H1 (cell line): ENCODE results near the gene TOMM40L. TPM values are rescaled to one million over a fixed set of nuclear protein-coding genes. Genes with fewer than 3 reads are reported as not detected.
A peak's percentile ranks its signal among the peaks of the same experiment; 100 is the strongest.

ENCODE experiments used
- CTCF ChIA-PET: fragments of 300-600 bp; sonication (Branson Sonifier 250); formaldehyde crosslinking; loops from one replicate; lab custom pipeline; 2021; ENCODE audit not compliant: partially characterized antibody; lab: Charles Lee
- POLR2A ChIA-PET: fragments of 300-600 bp; sonication (Branson Sonifier 250); formaldehyde crosslinking; loops from one replicate; lab custom pipeline; 2021; ENCODE audit warnings: inconsistent platforms; ENCODE audit not compliant: partially characterized antibody; lab: Charles Lee
- DNase-seq, 2 experiments: peaks; one replicate each; pipeline versions ENCODE4 v3.0.0 to v3.0.0-alpha.2; 2010 to 2022; ENCODE audit warnings: low spot score in 2 of 2, low read depth in 1 of 2, mixed read lengths in 1 of 2
- FAIRE-seq: peaks from 2 replicates; lab custom pipeline; 2011; peaks lifted over from hg19 to GRCh38; lab: Jason Lieb, UNC
- H2AFZ ChIP-seq: 2 replicates; pipeline ENCODE4 v1.8.1; 2012; ENCODE audit warnings: low read length, inconsistent platforms
- H2AK5ac ChIP-seq: 2 replicates; pipeline ENCODE4 v1.6.1; 2013; ENCODE audit warnings: low read depth, low read length
- H2BK120ac ChIP-seq: replicated peaks from 2 replicates; pipeline ENCODE3; 2013; ENCODE audit warnings: low read depth, low read length, inconsistent platforms
- H2BK12ac ChIP-seq: 2 replicates; pipeline ENCODE4 v1.6.1; 2013; ENCODE audit warnings: low read depth, low read length
- H2BK15ac ChIP-seq: 2 replicates; pipeline ENCODE4 v1.6.1; 2013; ENCODE audit warnings: low read length
- H2BK20ac ChIP-seq: 2 replicates; pipeline ENCODE4 v1.6.1; 2013; ENCODE audit warnings: low read length
- H2BK5ac ChIP-seq: 2 replicates; pipeline ENCODE4 v1.6.1; 2013; ENCODE audit warnings: low read depth, low read length
- H3K14ac ChIP-seq: 2 replicates; pipeline ENCODE4 v1.6.1; 2013; ENCODE audit warnings: inconsistent platforms; ENCODE audit not compliant: insufficient read length
- H3K18ac ChIP-seq: 2 replicates; pipeline ENCODE4 v1.6.1; 2013; ENCODE audit warnings: low read length; ENCODE audit errors: extremely low read depth
- H3K23ac ChIP-seq: 2 replicates; pipeline ENCODE4 v1.6.1; 2013; ENCODE audit warnings: inconsistent platforms; ENCODE audit not compliant: insufficient read length
- H3K23me2 ChIP-seq: 2 replicates; pipeline ENCODE4 v1.6.1; 2013; ENCODE audit warnings: low read depth, low read length
- H3K27ac ChIP-seq: 2 replicates; pipeline ENCODE4 v1.6.1; 2011; ENCODE audit warnings: low read depth, low read length, inconsistent platforms
- H3K27me3 ChIP-seq, 4 experiments: replicated peaks in 1 of 4; 1 replicate in 1 of 4; 2 replicates in 3 of 4; pipeline versions ENCODE4 v1.6.1 to v1.8.1; 2011 to 2013; ENCODE audit warnings: low read length in 3 of 4, mild to moderate bottlenecking in 3 of 4, inconsistent platforms in 2 of 4, mixed read lengths in 2 of 4, moderate library complexity in 1 of 4; ENCODE audit not compliant: control insufficient read depth in 3 of 4, insufficient read depth in 3 of 4; ENCODE audit errors: extremely low read depth in 1 of 4
- H3K36me3 ChIP-seq, 4 experiments: 2 replicates each; pipeline versions ENCODE4 v1.6.1 to v1.8.1; 2011 to 2013; ENCODE audit warnings: mild to moderate bottlenecking in 4 of 4, low read length in 3 of 4, moderate library complexity in 2 of 4, control low read depth in 1 of 4, inconsistent platforms in 1 of 4; ENCODE audit not compliant: insufficient read depth in 4 of 4, control insufficient read depth in 2 of 4
- H3K4ac ChIP-seq: replicated peaks from 2 replicates; pipeline ENCODE3; 2013; ENCODE audit warnings: low read length, low read depth, mixed read lengths, inconsistent platforms; ENCODE audit not compliant: insufficient read length
- H3K4me1 ChIP-seq, 4 experiments: replicated peaks in 1 of 4; 1 replicate in 1 of 4; 2 replicates in 3 of 4; pipeline versions ENCODE4 v1.6.1 to v1.8.1; 2011 to 2013; ENCODE audit warnings: low read length in 3 of 4, inconsistent platforms in 2 of 4, mixed read lengths in 1 of 4; ENCODE audit not compliant: insufficient read depth in 4 of 4, control insufficient read depth in 3 of 4
- H3K4me2 ChIP-seq, 2 experiments: 2 replicates each; pipeline versions ENCODE4 v1.6.1 to v1.8.1; 2011 to 2013; ENCODE audit warnings: low read depth in 2 of 2, low read length in 2 of 2, control low read depth in 1 of 2, inconsistent platforms in 1 of 2, mild to moderate bottlenecking in 1 of 2; ENCODE audit not compliant: insufficient read depth in 1 of 2
- H3K4me3 ChIP-seq, 4 experiments: fragments of 200-600, 300-600 bp in 1 of 4; sonication (generic), shearing (Covaris generic), sonication (Bioruptor Twin) in 1 of 4; 2 replicates each; pipeline versions ENCODE4 v1.5.1 to v1.8.1; 2011 to 2016; ENCODE audit warnings: low read length in 4 of 4, low read depth in 3 of 4, control low read depth in 2 of 4, inconsistent platforms in 2 of 4, mild to moderate bottlenecking in 2 of 4, mixed read lengths in 1 of 4, moderate library complexity in 1 of 4; ENCODE audit not compliant: insufficient read depth in 2 of 4; ENCODE audit errors: extremely low read depth in 1 of 4
- H3K56ac ChIP-seq: replicated peaks from 2 replicates; pipeline ENCODE3; 2013; ENCODE audit warnings: low read depth, mild to moderate bottlenecking, mixed read lengths, low read length, inconsistent platforms; ENCODE audit not compliant: insufficient read length
- H3K79me1 ChIP-seq: 2 replicates; pipeline ENCODE4 v1.6.1; 2013; ENCODE audit warnings: low read depth, low read length, control low read depth
- H3K79me2 ChIP-seq, 2 experiments: 2 replicates each; pipeline versions ENCODE4 v1.6.1 to v1.8.1; 2012 to 2013; ENCODE audit warnings: low read length in 2 of 2, mild to moderate bottlenecking in 2 of 2, inconsistent platforms in 1 of 2; ENCODE audit not compliant: insufficient read depth in 2 of 2, control insufficient read depth in 1 of 2
- H3K9ac ChIP-seq, 4 experiments: replicated peaks in 1 of 4; 1 replicate in 1 of 4; 2 replicates in 3 of 4; pipeline versions ENCODE4 v1.6.1 to v1.8.1; 2011 to 2013; ENCODE audit warnings: low read depth in 3 of 4, low read length in 3 of 4, control low read depth in 2 of 4, mild to moderate bottlenecking in 2 of 4, moderate library complexity in 2 of 4, inconsistent platforms in 1 of 4; ENCODE audit errors: extremely low read depth in 1 of 4
- H3K9me3 ChIP-seq, 2 experiments: 2 replicates each; pipeline versions ENCODE4 v1.6.1 to v1.8.1; 2012 to 2013; ENCODE audit warnings: mild to moderate bottlenecking in 2 of 2, moderate library complexity in 2 of 2, control low read depth in 1 of 2, inconsistent platforms in 1 of 2, low read depth in 1 of 2, low read length in 1 of 2, mixed read lengths in 1 of 2; ENCODE audit not compliant: insufficient read depth in 2 of 2
- H4K20me1 ChIP-seq, 2 experiments: replicated peaks in 1 of 2; 2 replicates each; pipeline versions ENCODE3 to v1.8.1; 2011 to 2013; ENCODE audit warnings: inconsistent platforms in 2 of 2, low read length in 2 of 2, mild to moderate bottlenecking in 1 of 2; ENCODE audit not compliant: insufficient read depth in 2 of 2, control insufficient read depth in 1 of 2
- H4K5ac ChIP-seq: 2 replicates; pipeline ENCODE4 v1.6.1; 2013; ENCODE audit warnings: low read length, low read depth, mixed read lengths, inconsistent platforms; ENCODE audit not compliant: insufficient read length
- H4K8ac ChIP-seq: 2 replicates; pipeline ENCODE4 v1.8.0; 2013; ENCODE audit warnings: mild to moderate bottlenecking, moderate library complexity, low read length, inconsistent platforms; ENCODE audit not compliant: insufficient read depth; ENCODE audit errors: extremely low read depth
- H4K91ac ChIP-seq: replicated peaks from 2 replicates; pipeline ENCODE3; 2013; ENCODE audit warnings: low read length, mixed read lengths, inconsistent platforms; ENCODE audit not compliant: insufficient read length
- BCL11A ChIP-seq, 2 experiments: IDR thresholded peaks; one replicate each; pipeline ENCODE4 v1.6.1; 2011; ENCODE audit warnings: low read depth in 2 of 2, low read length in 2 of 2, mild to moderate bottlenecking in 2 of 2
- CEBPB ChIP-seq: IDR thresholded peaks from 2 replicates; pipeline ENCODE4 v1.6.1; 2012; ENCODE audit warnings: low read depth, low read length
- CREB1 ChIP-seq: IDR thresholded peaks from 2 replicates; pipeline ENCODE4 v1.6.1; 2012; ENCODE audit warnings: inconsistent platforms
- CTBP2 ChIP-seq: IDR thresholded peaks from 2 replicates; pipeline ENCODE4 v1.7.0; 2011; ENCODE audit warnings: borderline replicate concordance, mild to moderate bottlenecking, moderate library complexity, mixed read lengths, low read length; ENCODE audit not compliant: insufficient read depth, insufficient read length
- EGR1 ChIP-seq: IDR thresholded peaks from 2 replicates; pipeline ENCODE4 v1.6.1; 2011; ENCODE audit warnings: low read depth, low read length, borderline replicate concordance
- EP300 ChIP-seq, 2 experiments: IDR thresholded peaks; 1 replicate in 1 of 2; 2 replicates in 1 of 2; pipeline ENCODE4 v1.6.1; 2011 to 2012; ENCODE audit warnings: low read depth in 2 of 2, low read length in 2 of 2, mild to moderate bottlenecking in 2 of 2, borderline replicate concordance in 1 of 2, inconsistent platforms in 1 of 2, moderate library complexity in 1 of 2
- KDM1A ChIP-seq: fragments of 200-600, 300-600 bp; sonication (generic); IDR thresholded peaks from 2 replicates; pipeline ENCODE4 v1.7.1; 2016; ENCODE audit warnings: mild to moderate bottlenecking, low read length, borderline replicate concordance
- MAX ChIP-seq: IDR thresholded peaks from 2 replicates; pipeline ENCODE4 v1.6.1; 2012; ENCODE audit warnings: inconsistent platforms
- POLR2A ChIP-seq, 2 experiments: IDR thresholded peaks; 1 replicate in 1 of 2; 2 replicates in 1 of 2; pipeline ENCODE4 v1.6.1; 2011; ENCODE audit warnings: low read depth in 2 of 2, low read length in 2 of 2, mild to moderate bottlenecking in 2 of 2; ENCODE audit errors: control extremely low read depth in 1 of 2
- RBBP5 ChIP-seq: IDR thresholded peaks from 2 replicates; pipeline ENCODE4 v1.7.1; 2012; ENCODE audit warnings: low read depth, mild to moderate bottlenecking, inconsistent platforms, low read length, moderate library complexity, borderline replicate concordance
- SIN3A ChIP-seq, 2 experiments: IDR thresholded peaks in 1 of 2; conservative IDR thresholded peaks in 1 of 2; 2 replicates each; pipeline ENCODE4 v1.6.1; 2011 to 2012; ENCODE audit warnings: low read length in 2 of 2, improper control_type of control experiment in 1 of 2, low read depth in 1 of 2, mild to moderate bottlenecking in 1 of 2
- SP2 ChIP-seq: IDR thresholded peaks from 2 replicates; pipeline ENCODE4 v1.6.1; 2012; ENCODE audit warnings: mild to moderate bottlenecking, low read length, inconsistent platforms
- TAF1 ChIP-seq: IDR thresholded peaks from 2 replicates; pipeline ENCODE4 v1.6.1; 2011; ENCODE audit warnings: mild to moderate bottlenecking, low read depth, low read length
- TEAD4 ChIP-seq: IDR thresholded peaks from 2 replicates; pipeline ENCODE4 v1.6.1; 2012; ENCODE audit warnings: low read depth, low read length, inconsistent platforms, mixed read lengths
- WGBS, 2 experiments: shearing (Covaris generic) in 1 of 2; methylation state at CpG; one replicate each; pipeline versions ENCODE4 v1.1.6 to v1.1.7; 2013 to 2015; ENCODE audit warnings: low lambda C conversion rate in 2 of 2, mixed read lengths in 2 of 2, inconsistent platforms in 1 of 2, low coverage in 1 of 2, missing lambda C conversion rate in 1 of 2; ENCODE audit not compliant: insufficient replicate concordance in 2 of 2, insufficient coverage in 1 of 2, insufficient read length in 1 of 2; ENCODE audit errors: extremely low coverage in 1 of 2, missing lambda C conversion rate in 1 of 2; 5-methylcytosine and 5-hydroxymethylcytosine counted together
- polyA plus RNA-seq, 7 experiments: library from polyadenylated mRNA; depleted of rRNA in 3 of 7; stranded (reverse) in 5 of 7; unstranded in 2 of 7; fragments of >200 nt in 5 of 7; fragments of 200-250 nt in 2 of 7; gene quantifications; 1 replicate in 5 of 7; 2 replicates in 1 of 7; 4 replicates in 1 of 7; pipeline versions ENCODE4 v1.2.1 to v1.2.3, GENCODE V29; 2011 to 2013; ENCODE audit warnings: missing spikeins in 2 of 7, mixed read lengths in 2 of 7
- total RNA-seq: library from RNA; stranded (reverse); fragmentation: NEBNext Ultra II Directional; extraction: Animal tissue kit (Norgen Biotek cat#: 25700); gene quantifications from 2 replicates; pipeline ENCODE4 v1.2.1, GENCODE V29; 2021

Gene TOMM40L
- total and polyA plus RNA-seq, 2 of the 8 experiments (the other 6 are each of a cell fraction or from before 2014, with no cell fraction given), result 11.4 to 15.0 TPM

DNA sequence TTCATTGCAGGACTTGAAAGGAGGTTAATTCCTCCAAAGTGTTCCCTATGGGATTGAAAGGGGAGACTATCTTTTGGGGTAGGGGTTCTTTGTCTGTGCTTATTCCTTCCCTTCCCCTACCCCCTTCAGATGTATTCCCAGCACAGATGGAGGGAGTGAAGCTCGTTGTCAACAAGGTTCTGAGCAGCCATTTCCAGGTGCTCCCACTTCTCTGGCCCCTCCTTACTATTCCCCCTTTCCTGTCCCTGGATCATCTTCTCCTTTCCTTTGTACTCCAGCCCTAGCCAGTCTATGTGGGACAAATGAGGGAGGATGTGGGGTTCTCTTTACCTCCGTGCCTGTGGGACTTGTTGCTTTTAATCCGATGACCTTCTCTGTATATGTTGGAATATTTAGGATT, 899 bp downstream of the TOMM40L start:
- Histone ChIP-seq H3K27ac (no peak overlapping the region), H3K36me3 (peaks cover 0 to 10% (median 8%) of the 10 kb centered on the region in 4 experiments; a peak in 5 of 8 replicates), H2AFZ (no peak overlapping the region), H2BK12ac (no peak overlapping the region), H3K4me1 (peaks cover 2 to 6% (median 4%) of the 10 kb centered on the region in 4 experiments), H2BK120ac (no peak overlapping the region), H3K9ac (no peak overlapping the region), H3K23ac (no peak overlapping the region), H3K4me2 (peak overlapping the region; percentile 87 to 94), H3K23me2 (peaks cover 8% of the 10 kb centered on the region), H3K9me3 (no peaks in the 10 kb centered on the region), H2AK5ac (no peak overlapping the region), H3K79me2 (no peaks in the 10 kb centered on the region), H3K18ac (no peak overlapping the region), H2BK5ac (peak overlapping the region; percentile 1; the same call in 1 of the 2 replicates), H3K79me1 (no peaks in the 10 kb centered on the region), H4K91ac (peak overlapping the region; percentile 13), H2BK15ac (no peak overlapping the region; the same call in 1 of the 2 replicates), H3K4me3 (peak overlapping the region; percentile 75 to 93 (median 83)), H4K8ac (no peak overlapping the region), H3K4ac (no peak overlapping the region), H2BK20ac (no peak overlapping the region), H3K56ac (no peak overlapping the region), H3K14ac (no peak overlapping the region), H4K20me1 (no peaks in the 10 kb centered on the region), H4K5ac (peak overlapping the region; percentile 23), H3K27me3 (0 out of 7 replicates have a peak, but pooled peaks cover 0 to 2% (median 0%) of the 10 kb centered on the region in 4 experiments)
- ChIA-PET CTCF (interaction anchor here (0.6 to 23.7 kb wide), 27 partner anchors 10 to 201 kb away, joined by 3 to 427 read pairs (median 10); partner anchors contain the start of genes ADAMTS4, FCER1G, NDUFS2 and NR1I3), POLR2A (interaction anchor here (1.0 to 2.2 kb wide), 8 partner anchors 10 to 143 kb away, joined by 3 to 26 read pairs (median 4); partner anchors contain the start of genes NDUFS2 and PCP4L1)
- FAIRE-seq (no peak), DNase-seq (no peak)
- WGBS, 2 experiments, result 68% methylated on average over 3 of the region's 3 CpGs; no CpG with 5 or more reads in 1 of the 2 experiments
- TF ChIP-seq RBBP5 (no peak), CEBPB (no peak), SIN3A (conservative IDR thresholded peaks at IDR 0.05 in 1 of 2, IDR thresholded peaks at IDR 0.05 in 1 of 2; ENCODE audit: low read depth in 1 of 2, low read length in 2 of 2) (no peak), TEAD4 (no peak), EP300 (IDR thresholded peaks at IDR 0.05; ENCODE audit: borderline replicate concordance in 1 of 2, low read depth in 2 of 2, low read length in 2 of 2) (no peak), POLR2A (IDR thresholded peaks at IDR 0.05; ENCODE audit: control extremely low read depth in 1 of 2, low read depth in 2 of 2, low read length in 2 of 2) (no peak), SP2 (no peak), MAX (no peak), CTBP2 (no peak), BCL11A (IDR thresholded peaks at IDR 0.05; ENCODE audit: low read depth in 2 of 2, low read length in 2 of 2) (no peak), EGR1 (no peak), KDM1A (no peak), CREB1 (no peak), TAF1 (no peak)
